H9 (cell line): ENCODE data around the gene CCDC102B. TPM values are rescaled to one million over a fixed set of nuclear protein-coding genes. Genes with fewer than 3 reads are reported as not detected.

ENCODE experiments used
- DNase-seq: peaks from one replicate; pipeline ENCODE4 v3.0.0-alpha.2; 2017
- H2AFZ ChIP-seq: one replicate; pipeline ENCODE4 v1.6.1; 2013; ENCODE audit warnings: mild to moderate bottlenecking, low read length, control low read depth, moderate library complexity
- H2AK5ac ChIP-seq: 2 replicates; pipeline ENCODE4 v1.6.1; 2013; ENCODE audit warnings: low read length, control low read depth, mixed read lengths; ENCODE audit not compliant: insufficient read length
- H2BK120ac ChIP-seq: one replicate; pipeline ENCODE4 v1.6.1; 2013; ENCODE audit warnings: low read depth, mild to moderate bottlenecking, low read length, control low read depth, inconsistent platforms; ENCODE audit not compliant: poor library complexity, severe bottlenecking
- H2BK12ac ChIP-seq: 2 replicates; pipeline ENCODE4 v1.6.1; 2013; ENCODE audit warnings: low read length, control low read depth, mixed read lengths, low read depth; ENCODE audit not compliant: insufficient read length
- H2BK15ac ChIP-seq: 2 replicates; pipeline ENCODE4 v1.6.1; 2013; ENCODE audit warnings: low read depth, low read length, control low read depth
- H2BK20ac ChIP-seq: one replicate; pipeline ENCODE4 v1.6.1; 2013; ENCODE audit warnings: low read depth, mild to moderate bottlenecking, low read length, control low read depth, inconsistent platforms; ENCODE audit not compliant: poor library complexity, severe bottlenecking
- H2BK5ac ChIP-seq: 2 replicates; pipeline ENCODE4 v1.6.1; 2013; ENCODE audit warnings: low read length, control low read depth, mixed read lengths; ENCODE audit not compliant: insufficient read length
- H3K14ac ChIP-seq: 2 replicates; pipeline ENCODE4 v1.6.1; 2013; ENCODE audit warnings: low read length, control low read depth; ENCODE audit not compliant: insufficient read depth
- H3K18ac ChIP-seq: 2 replicates; pipeline ENCODE4 v1.6.1; 2013; ENCODE audit warnings: low read depth, mild to moderate bottlenecking, mixed read lengths, low read length, control low read depth; ENCODE audit not compliant: insufficient read length
- H3K23ac ChIP-seq: 2 replicates; pipeline ENCODE4 v1.6.1; 2013; ENCODE audit warnings: low read length, control low read depth, mixed read lengths, low read depth; ENCODE audit not compliant: insufficient read length
- H3K23me2 ChIP-seq: 2 replicates; pipeline ENCODE4 v1.6.1; 2013; ENCODE audit warnings: low read depth, mild to moderate bottlenecking, mixed read lengths, low read length, control low read depth; ENCODE audit not compliant: insufficient read length, poor library complexity, severe bottlenecking
- H3K27ac ChIP-seq: 2 replicates; pipeline ENCODE4 v1.5.1; 2013; ENCODE audit warnings: low read length, control low read depth, mixed read lengths, low read depth; ENCODE audit not compliant: insufficient read length
- H3K27me3 ChIP-seq: 2 replicates; pipeline ENCODE4 v1.6.1; 2013; ENCODE audit warnings: low read length, control low read depth, inconsistent platforms; ENCODE audit not compliant: insufficient read depth
- H3K4ac ChIP-seq: 2 replicates; pipeline ENCODE4 v1.6.1; 2013; ENCODE audit warnings: low read depth, mild to moderate bottlenecking, control low read depth, inconsistent platforms, low read length, moderate library complexity
- H3K4me1 ChIP-seq: 2 replicates; pipeline ENCODE4 v1.6.1; 2013; ENCODE audit warnings: low read length, control low read depth, inconsistent platforms; ENCODE audit not compliant: insufficient read depth
- H3K4me2 ChIP-seq: 2 replicates; pipeline ENCODE4 v1.6.1; 2013; ENCODE audit warnings: low read length, control low read depth, mixed read lengths; ENCODE audit not compliant: insufficient read length, insufficient read depth
- H3K56ac ChIP-seq: 2 replicates; pipeline ENCODE4 v1.6.1; 2013; ENCODE audit warnings: low read depth, mild to moderate bottlenecking, mixed read lengths, low read length, control low read depth; ENCODE audit not compliant: insufficient read length
- H3K79me1 ChIP-seq: 2 replicates; pipeline ENCODE4 v1.6.1; 2013; ENCODE audit warnings: low read depth, mild to moderate bottlenecking, moderate library complexity, low read length, control low read depth, inconsistent platforms; ENCODE audit not compliant: insufficient read depth, poor library complexity, severe bottlenecking
- H3K79me2 ChIP-seq: 2 replicates; pipeline ENCODE4 v1.6.1; 2013; ENCODE audit warnings: low read length, control low read depth, inconsistent platforms; ENCODE audit not compliant: insufficient read depth
- H3K9ac ChIP-seq: 2 replicates; pipeline ENCODE4 v1.6.1; 2013; ENCODE audit warnings: low read length, control low read depth, mixed read lengths; ENCODE audit not compliant: insufficient read length; ENCODE audit errors: extremely low read depth
- H3K9me3 ChIP-seq: one replicate; pipeline ENCODE4 v1.6.1; 2013; ENCODE audit warnings: low read depth, low read length, inconsistent platforms; ENCODE audit not compliant: control insufficient read depth
- H3T11ph ChIP-seq: one replicate; pipeline ENCODE4 v1.6.1; 2013; ENCODE audit warnings: mild to moderate bottlenecking, low read length, control low read depth, inconsistent platforms
- H4K20me1 ChIP-seq: one replicate; pipeline ENCODE4 v1.6.1; 2013; ENCODE audit not compliant: control insufficient read depth, insufficient read length, insufficient read depth
- H4K5ac ChIP-seq: 2 replicates; pipeline ENCODE4 v1.6.1; 2013; ENCODE audit warnings: low read depth, mild to moderate bottlenecking, mixed read lengths, low read length, control low read depth; ENCODE audit not compliant: insufficient read length
- H4K8ac ChIP-seq: replicated peaks from 2 replicates; pipeline ENCODE4 v1.6.1; 2013; ENCODE audit warnings: low read length, control low read depth, mixed read lengths, low read depth; ENCODE audit not compliant: insufficient read length
- H4K91ac ChIP-seq: 2 replicates; pipeline ENCODE4 v1.6.1; 2013; ENCODE audit warnings: low read depth, mild to moderate bottlenecking, moderate library complexity, mixed read lengths, low read length, control low read depth; ENCODE audit not compliant: insufficient read length
- H3K27ac Mint-ChIP-seq, 3 experiments: 2 replicates in 2 of 3; 3 replicates in 1 of 3; pipeline ENCODE4 v1.8.0; 2020 to 2021; ENCODE audit warnings: mixed read lengths in 3 of 3, mild to moderate bottlenecking in 1 of 3, moderate library complexity in 1 of 3
- H3K27me3 Mint-ChIP-seq: 2 replicates; pipeline ENCODE4 v1.8.0; 2021; ENCODE audit warnings: low read depth, mild to moderate bottlenecking, moderate library complexity, mixed read lengths
- H3K36me3 Mint-ChIP-seq, 3 experiments: 2 replicates in 2 of 3; 3 replicates in 1 of 3; pipeline ENCODE4 v1.8.0; 2020 to 2021; ENCODE audit warnings: low read depth in 3 of 3, mixed read lengths in 3 of 3; ENCODE audit not compliant: insufficient read depth in 1 of 3
- H3K4me1 Mint-ChIP-seq, 2 experiments: 2 replicates each; pipeline ENCODE4 v1.8.0; 2020; ENCODE audit warnings: mixed read lengths in 2 of 2
- H3K4me3 Mint-ChIP-seq, 2 experiments: 2 replicates in 1 of 2; 3 replicates in 1 of 2; pipeline ENCODE4 v1.8.0; 2020 to 2021; ENCODE audit warnings: mild to moderate bottlenecking in 2 of 2, mixed read lengths in 2 of 2, moderate library complexity in 1 of 2
- H3K9me3 Mint-ChIP-seq, 2 experiments: 2 replicates in 1 of 2; 3 replicates in 1 of 2; pipeline ENCODE4 v1.8.0; 2020; ENCODE audit warnings: mild to moderate bottlenecking in 2 of 2, mixed read lengths in 2 of 2, moderate library complexity in 1 of 2
- WGBS: extraction: QIAGEN DNeasy Blood & Tissue Kit; methylation state at CpG from one replicate; pipeline ENCODE4 v1.1.7; 2013; ENCODE audit warnings: missing lambda C conversion rate, low lambda C conversion rate, mixed read lengths; ENCODE audit not compliant: insufficient read length; ENCODE audit errors: extremely low coverage; 5-methylcytosine and 5-hydroxymethylcytosine counted together
- total RNA-seq: library from RNA; stranded (reverse); gene quantifications from 2 replicates; pipeline ENCODE4 v1.2.1, GENCODE V29; 2021
- TF ChIP-seq, protein P1 (sequence below): fragments of 200-600 bp; sonication (generic); conservative IDR thresholded peaks from 3 replicates; pipeline ENCODE4 v1.8.0; 2021; ENCODE audit warnings: antibody characterized with exemption, mild to moderate bottlenecking

Gene CCDC102B
- total RNA-seq, 1 experiment from 2014 or later: 1.2 TPM

DNA sequence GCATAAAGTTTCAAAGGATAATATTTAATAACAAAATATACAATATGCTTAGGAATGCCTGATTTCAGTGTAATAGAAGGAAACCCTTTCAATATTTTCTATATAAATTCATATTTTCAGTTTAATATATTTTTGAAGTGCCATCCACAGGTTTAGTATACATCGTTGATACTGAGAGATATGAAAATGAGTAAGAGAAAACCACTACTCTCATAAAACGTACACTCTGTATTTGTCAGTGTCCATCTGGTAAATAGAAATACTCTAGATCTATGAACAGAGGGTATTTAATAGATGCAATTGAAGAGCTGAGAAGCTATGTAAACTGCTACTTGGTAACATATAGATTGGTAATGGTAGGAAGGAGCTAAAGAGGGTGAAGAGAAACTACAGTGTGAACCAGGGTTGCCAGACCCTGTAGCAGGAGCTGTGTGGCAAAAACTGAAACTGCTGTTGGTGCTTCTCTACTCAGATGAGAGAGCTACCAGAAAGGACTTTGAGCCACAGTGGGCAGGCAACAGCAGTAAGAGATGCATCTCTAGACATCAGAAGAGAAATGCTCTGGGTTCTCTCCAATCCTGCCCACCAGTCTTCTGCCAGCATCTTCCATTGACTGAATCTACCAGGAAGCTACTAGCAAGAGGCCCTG is 187.4 kb downstream of the CCDC102B start:
- H3K36me3 Mint-ChIP-seq: no peaks in the 10 kb centered on the region; a peak in 2 of 7 replicates
- Histone ChIP-seq H2BK15ac (no peak overlapping the region), H2AK5ac (no peak overlapping the region), H3K23ac (no peak overlapping the region), H4K8ac (no peak overlapping the region), H3K4ac (no peak overlapping the region), H2BK20ac (no peak overlapping the region), H2BK120ac (no peak overlapping the region), H3K9me3 (no peaks in the 10 kb centered on the region), H3K9ac (no peak overlapping the region), H3K4me2 (no peak overlapping the region), H3K27ac (no peak overlapping the region), H3K18ac (no peak overlapping the region), H2BK5ac (no peak overlapping the region), H3K79me1 (no peaks in the 10 kb centered on the region), H3K27me3 (no peaks in the 10 kb centered on the region), H4K20me1 (no peaks in the 10 kb centered on the region), H4K5ac (no peak overlapping the region), H3T11ph (no peak overlapping the region), H4K91ac (no peak overlapping the region), H3K79me2 (no peaks in the 10 kb centered on the region; the same call in 1 of the 2 replicates), H3K23me2 (no peaks in the 10 kb centered on the region), H3K14ac (no peak overlapping the region), H2AFZ (no peak overlapping the region), H3K4me1 (no peaks in the 10 kb centered on the region), H3K56ac (no peak overlapping the region), H2BK12ac (no peak overlapping the region)
- no CpG with 5 or more reads among the region's 2 CpGs for WGBS
- DNase-seq: no peak
- no peak overlapping the region for H3K4me3 Mint-ChIP-seq
- no peak overlapping the region; a peak in 1 of 7 replicates for H3K27ac Mint-ChIP-seq
- TF ChIP-seq, protein P1, sequence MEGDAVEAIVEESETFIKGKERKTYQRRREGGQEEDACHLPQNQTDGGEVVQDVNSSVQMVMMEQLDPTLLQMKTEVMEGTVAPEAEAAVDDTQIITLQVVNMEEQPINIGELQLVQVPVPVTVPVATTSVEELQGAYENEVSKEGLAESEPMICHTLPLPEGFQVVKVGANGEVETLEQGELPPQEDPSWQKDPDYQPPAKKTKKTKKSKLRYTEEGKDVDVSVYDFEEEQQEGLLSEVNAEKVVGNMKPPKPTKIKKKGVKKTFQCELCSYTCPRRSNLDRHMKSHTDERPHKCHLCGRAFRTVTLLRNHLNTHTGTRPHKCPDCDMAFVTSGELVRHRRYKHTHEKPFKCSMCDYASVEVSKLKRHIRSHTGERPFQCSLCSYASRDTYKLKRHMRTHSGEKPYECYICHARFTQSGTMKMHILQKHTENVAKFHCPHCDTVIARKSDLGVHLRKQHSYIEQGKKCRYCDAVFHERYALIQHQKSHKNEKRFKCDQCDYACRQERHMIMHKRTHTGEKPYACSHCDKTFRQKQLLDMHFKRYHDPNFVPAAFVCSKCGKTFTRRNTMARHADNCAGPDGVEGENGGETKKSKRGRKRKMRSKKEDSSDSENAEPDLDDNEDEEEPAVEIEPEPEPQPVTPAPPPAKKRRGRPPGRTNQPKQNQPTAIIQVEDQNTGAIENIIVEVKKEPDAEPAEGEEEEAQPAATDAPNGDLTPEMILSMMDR: no peak
- H3K27me3 Mint-ChIP-seq: no peaks in the 10 kb centered on the region
- H3K4me1 Mint-ChIP-seq: no peaks in the 10 kb centered on the region
- peaks cover 0 to 6% of the 10 kb centered on the region in 2 experiments; a peak in 2 of 5 replicates for H3K9me3 Mint-ChIP-seq
